ENCODE measurements around the gene LPP.
"Not testable (repeated sequence)": the region's sequence is repeated elsewhere in the genome, so short reads cannot be mapped to it uniquely, and the experiment has no call there.

DNA sequence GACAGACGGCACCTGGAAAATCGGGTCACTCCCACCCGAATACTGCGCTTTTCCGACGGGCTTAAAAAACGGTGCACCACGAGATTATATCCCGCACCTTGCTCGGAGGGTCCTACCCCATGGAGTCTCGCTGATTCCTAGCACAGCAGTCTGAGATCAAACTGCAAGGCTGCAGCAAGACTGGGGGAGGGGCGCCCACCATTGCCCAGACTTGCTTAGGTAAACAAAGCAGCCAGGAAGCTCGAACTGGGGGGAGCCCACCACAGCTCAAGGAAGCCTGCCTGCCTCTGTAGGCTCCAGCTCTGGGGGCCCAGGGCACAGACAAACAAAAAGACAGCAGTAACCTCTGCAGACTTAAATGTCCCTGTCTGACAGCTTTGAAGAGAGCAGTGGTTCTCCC is 482.3 kb downstream of the LPP start:
- not testable (repeated sequence) for TF ChIP-seq POLR2A (IDR thresholded peaks at IDR 0.05)
- TF ChIP-seq, protein P1, sequence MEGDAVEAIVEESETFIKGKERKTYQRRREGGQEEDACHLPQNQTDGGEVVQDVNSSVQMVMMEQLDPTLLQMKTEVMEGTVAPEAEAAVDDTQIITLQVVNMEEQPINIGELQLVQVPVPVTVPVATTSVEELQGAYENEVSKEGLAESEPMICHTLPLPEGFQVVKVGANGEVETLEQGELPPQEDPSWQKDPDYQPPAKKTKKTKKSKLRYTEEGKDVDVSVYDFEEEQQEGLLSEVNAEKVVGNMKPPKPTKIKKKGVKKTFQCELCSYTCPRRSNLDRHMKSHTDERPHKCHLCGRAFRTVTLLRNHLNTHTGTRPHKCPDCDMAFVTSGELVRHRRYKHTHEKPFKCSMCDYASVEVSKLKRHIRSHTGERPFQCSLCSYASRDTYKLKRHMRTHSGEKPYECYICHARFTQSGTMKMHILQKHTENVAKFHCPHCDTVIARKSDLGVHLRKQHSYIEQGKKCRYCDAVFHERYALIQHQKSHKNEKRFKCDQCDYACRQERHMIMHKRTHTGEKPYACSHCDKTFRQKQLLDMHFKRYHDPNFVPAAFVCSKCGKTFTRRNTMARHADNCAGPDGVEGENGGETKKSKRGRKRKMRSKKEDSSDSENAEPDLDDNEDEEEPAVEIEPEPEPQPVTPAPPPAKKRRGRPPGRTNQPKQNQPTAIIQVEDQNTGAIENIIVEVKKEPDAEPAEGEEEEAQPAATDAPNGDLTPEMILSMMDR (IDR thresholded peaks at IDR 0.05): not testable (repeated sequence)

All from Peyer's patch (tissue), 4 donors.